ENCODE measurements around the gene RPS6KA4. TPM values are rescaled to one million over a fixed set of nuclear protein-coding genes. Genes with fewer than 3 reads are reported as not detected.
A peak's percentile ranks its signal among the peaks of the same experiment; 100 is the strongest.
"Not testable (repeated sequence)": the region's sequence is repeated elsewhere in the genome, so short reads cannot be mapped to it uniquely, and the experiment has no call there.

The RPS6KA4 gene
- total RNA-seq, 1 donor from 2014 or later, result 33.0 TPM

DNA sequence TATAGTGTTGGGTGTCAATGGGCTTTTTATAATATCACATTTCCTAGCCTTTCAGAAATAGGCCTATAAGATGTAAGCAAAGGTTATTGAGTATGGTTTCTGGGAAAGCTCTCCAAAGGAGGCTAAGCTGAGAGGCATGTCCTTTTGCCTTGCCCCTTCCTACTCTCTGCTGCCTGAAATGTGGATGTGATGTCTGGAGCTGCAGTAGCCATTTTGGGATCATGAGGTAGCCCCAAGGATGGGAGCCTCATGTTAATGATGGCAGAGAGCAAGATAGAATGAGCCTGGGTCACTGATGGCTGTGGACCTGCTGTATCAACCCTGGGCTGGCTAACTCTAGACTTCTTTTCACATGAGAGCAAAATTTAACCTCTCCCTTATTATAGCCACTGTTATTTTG lies 29.0 kb downstream of the RPS6KA4 start:
- no peak for DNase-seq (ENCODE audit: low spot score)

DNA sequence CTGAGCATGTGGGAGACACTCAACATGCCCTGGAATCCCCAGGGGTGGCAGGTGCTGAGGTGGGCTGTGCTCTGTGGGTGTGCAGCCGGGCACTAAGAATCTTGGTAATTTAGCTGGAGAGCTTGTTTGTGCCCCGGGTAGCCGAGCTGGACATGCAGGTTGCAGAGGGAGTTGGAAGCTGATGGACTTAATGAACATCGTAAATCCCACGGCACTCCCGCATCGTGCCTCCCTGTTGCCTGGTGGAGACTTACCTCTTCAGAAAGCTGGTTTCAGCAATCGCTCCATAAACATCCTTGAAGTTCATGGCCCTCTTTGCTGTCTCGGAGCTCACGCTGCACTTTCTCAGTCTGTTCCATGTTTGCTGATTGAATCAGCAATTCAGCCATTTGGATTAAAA lies 29.9 kb downstream of the RPS6KA4 start:
- no peak for DNase-seq (ENCODE audit: low spot score)

DNA sequence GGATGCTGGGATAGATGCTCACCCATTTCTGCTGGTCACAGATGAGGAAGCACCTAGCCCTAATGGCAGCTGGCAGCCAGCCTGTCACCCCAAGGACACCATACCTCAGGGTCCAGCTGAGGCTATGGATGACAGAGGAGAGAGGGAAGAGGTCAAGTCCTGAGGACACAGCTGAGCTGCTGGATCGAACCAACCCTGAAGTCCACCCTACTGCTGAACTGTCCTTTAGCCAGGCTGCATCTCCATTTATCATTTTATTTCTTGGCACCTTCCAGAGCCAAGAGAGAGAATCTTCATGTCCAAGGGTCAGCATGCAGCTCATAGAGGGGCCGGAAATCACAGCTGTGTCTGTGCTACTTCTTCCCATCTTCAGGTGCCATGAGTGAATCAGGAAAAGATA lies 30.9 kb downstream of the RPS6KA4 start:
- DNase-seq (ENCODE audit: low spot score), result no peak

DNA sequence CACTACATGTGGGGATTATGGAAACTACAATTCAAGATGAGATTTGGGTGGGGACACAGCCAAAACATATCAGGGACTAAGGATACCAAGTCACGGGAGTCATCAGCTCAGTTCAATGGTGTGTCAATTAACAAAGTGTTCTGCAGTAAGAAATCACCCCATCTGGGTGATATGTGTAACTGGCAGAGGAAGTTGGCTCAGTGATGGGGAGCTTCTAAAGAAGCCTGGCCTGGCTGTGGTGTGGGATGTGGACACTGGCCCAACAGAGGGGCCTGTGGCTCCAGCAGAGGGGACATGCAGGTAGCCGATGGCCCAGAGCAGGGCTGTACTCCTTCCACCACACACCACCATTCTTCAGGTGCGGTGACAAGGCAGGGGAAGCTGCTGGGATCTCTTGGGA lies 31.6 kb downstream of the RPS6KA4 start:
- no peak for DNase-seq (ENCODE audit: low spot score)

DNA sequence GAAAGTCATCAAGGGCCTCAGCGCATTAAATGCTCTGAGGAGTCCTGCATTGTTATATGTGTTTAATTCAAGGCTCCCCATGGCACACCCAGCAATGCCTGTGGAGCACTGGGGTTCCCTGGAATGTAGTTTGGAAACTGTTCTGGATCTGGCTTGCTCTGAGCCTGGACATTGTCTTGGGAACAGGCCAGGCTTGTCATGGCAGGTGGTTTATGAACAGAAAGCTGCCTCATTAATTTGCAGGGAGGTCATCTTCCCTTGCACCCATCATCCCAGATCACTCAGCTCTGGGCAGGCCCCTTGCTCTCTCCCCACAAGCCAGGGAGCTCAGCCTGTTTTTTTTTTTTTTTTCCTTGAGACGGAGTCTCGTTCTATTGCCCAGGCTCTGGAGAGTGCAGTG lies 32.9 kb downstream of the RPS6KA4 start:
- no peak for DNase-seq (ENCODE audit: low spot score)

DNA sequence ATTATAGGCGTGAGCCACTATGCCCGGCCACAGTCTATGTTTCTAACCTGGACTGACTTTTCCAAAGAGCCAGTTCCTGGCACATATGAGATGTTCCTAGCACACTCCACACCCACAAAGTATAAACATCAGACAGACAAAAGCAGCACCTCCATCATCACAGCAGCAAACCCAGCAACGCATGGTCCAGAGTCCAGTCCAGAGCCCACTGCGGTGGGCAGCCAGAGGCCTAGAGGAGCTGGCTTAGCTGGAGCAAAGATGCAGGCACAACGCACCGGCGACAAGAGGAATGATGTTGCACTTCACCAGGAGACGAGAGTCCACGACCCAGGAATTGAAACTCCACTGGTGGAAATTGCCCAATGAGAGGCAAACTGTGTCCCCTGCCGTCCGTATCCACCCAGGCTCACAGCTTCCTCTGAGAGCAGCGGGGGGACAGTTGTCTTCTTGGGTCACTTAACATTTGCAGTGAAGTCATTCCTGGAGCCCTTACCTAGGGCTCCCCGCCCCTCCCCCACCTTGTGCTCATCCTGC lies 36.6 kb downstream of the RPS6KA4 start:
- no peak for DNase-seq (ENCODE audit: low spot score)

DNA sequence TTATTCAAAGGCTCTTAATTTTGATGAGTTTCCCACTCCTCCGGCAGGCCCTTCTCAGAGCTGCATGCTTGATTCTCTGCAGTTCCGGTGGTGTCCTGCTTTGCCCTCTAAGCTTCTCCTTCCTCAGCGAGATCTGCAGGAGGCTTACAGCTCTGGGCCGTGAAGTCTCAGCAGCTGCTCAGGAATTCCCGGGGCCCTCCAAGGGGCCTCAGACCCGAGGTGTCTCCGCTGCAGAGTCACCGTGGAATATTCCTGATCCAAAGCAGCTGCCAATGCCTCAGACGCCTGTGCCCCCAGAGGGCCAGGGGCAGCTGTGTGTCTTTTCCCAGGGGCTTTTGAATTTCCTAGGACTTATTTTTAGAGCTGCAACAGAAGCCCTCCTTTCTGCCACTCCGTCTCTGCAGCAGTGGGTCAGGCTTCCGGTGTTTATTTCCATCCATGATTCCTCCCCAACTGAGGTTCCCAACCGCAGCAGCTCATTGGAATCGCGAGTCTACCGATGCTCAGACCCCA lies 37.2 kb downstream of the RPS6KA4 start:
- DNase-seq (ENCODE audit: low spot score), result no peak

DNA sequence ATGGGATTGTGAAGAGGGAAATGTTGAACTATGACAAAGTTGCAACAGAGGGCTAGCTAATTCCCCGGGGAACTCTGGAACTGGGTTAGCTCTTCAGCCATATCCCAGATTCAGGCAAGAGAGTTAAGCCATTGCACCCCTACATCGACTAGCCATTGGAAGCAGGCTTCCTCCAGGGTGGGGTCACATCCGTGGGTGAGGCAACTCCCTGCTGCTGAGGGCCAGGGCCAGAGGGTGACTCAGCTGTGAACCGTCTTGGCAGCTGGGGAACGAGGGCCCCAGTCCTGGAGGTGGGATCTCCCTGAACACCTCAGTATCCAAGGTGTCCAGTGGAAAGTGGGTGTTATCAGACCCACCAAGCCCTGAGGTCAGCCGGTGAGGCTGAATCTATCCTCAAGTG lies 41.1 kb downstream of the RPS6KA4 start:
- DNase-seq (ENCODE audit: low spot score), result no peak

DNA sequence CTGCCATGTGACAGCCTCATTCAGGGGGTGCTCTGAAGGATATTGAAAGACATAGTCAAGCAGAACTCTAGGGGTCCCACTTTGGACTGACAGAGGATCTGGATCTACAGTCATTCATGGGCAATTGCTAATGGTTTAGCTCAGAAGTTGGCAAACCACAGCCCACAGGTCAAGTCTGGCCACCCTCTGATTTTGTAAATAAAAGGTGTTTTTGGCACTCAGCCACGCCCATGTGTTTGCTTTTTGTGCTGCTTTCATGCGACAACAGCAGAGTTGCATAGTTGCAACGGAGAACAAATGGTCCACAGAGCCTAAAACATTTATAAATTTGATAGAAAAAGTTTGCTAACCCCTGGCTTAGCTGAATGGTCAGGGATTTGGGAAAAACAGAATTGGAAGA lies 41.7 kb downstream of the RPS6KA4 start:
- DNase-seq (ENCODE audit: low spot score), result no peak

DNA sequence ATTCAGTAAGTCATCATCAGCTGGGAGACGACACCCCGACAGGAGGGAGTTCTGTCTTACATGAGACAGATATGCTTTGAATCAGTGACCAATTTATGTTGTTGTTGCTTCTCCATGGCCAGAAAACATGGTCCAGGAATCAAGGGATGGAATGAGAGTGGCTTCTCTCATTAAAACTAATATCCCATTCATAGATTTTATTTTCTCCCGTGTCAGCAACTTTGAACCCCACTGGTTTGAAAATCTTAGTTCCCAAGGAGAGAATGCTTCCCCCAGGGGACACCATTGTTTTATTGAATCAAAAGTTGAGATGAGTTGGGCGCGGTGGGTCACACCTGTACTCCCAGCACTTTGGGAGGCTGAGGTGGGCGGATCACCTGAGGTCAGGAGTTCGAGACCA lies 42.8 kb downstream of the RPS6KA4 start:
- no peak for DNase-seq (ENCODE audit: low spot score)

DNA sequence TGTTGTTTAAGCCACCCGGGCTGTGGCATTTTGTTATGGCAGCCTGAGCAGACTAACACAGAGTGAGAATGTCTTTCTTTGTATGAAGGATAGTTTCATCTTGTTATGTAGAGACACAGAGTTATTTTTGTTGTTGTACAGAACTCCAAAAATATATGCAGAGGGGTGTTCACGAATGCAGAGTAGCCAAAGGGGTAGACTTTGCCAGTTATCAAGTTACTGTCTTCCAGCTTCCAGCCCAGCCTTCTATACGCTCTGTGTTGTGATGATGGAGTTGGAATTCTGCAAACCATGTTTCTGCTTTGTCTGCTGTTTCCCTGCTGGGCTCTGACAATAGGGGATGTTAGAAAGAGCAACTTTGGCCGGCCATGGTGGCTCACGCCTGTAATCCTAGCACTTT lies 44.1 kb downstream of the RPS6KA4 start:
- no peak for DNase-seq (ENCODE audit: low spot score)

DNA sequence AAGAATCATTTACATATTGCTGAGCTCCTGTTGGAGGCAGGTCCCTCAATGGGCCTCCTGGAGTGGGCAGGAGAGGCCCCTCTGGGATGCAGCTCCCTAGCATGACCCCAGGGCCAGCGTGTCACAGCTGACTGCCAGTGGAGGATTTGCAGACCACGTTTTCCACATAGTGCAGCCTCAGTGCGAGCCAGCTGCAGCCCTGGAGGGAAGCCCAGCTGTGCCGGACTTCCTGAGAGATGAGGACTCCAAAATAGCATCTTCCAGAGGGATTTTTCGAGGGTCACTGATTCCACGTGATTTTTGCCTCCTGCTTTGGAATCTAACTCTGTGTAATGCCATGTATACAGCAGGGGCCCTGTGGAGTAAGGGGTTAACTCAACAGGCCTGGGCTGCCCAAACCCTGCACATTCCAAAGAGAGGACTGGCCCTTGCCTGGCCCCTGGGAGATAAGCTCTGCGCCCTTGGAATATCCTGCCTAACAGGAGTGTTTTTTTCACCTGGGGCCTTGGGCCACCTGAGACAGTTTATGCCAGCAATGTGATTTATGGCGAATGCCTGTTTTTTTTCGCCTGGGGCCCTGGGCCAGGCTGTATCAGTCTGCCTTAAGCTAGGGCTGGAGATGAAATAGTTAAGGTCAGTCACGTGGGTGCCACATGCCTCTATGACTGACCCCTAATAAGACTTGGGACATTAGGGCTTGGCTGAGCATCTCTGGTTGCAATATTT lies 47.4 kb downstream of the RPS6KA4 start:
- DNase-seq (ENCODE audit: low spot score), result peak; percentile 60

DNA sequence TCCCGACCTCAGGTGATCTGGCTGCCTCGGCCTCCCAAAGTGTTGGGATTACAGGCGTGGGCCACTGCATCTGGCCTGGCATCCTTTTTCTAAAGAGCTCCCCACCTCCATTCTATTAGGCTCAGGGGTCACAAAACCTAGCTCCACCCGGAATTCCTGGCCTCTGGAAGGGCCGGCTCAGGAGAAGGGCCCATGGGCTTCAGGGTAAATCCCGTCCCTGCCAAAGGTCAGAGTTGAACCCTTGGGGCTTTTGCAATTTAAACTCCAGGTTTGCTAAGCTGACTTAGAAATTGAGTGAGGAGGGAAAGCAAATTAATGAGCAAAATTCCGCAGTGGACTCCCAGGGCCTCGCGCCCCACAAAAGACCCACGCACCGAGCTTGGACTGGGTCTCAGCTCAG lies 48.3 kb downstream of the RPS6KA4 start:
- DNase-seq (ENCODE audit: low spot score), result no peak

DNA sequence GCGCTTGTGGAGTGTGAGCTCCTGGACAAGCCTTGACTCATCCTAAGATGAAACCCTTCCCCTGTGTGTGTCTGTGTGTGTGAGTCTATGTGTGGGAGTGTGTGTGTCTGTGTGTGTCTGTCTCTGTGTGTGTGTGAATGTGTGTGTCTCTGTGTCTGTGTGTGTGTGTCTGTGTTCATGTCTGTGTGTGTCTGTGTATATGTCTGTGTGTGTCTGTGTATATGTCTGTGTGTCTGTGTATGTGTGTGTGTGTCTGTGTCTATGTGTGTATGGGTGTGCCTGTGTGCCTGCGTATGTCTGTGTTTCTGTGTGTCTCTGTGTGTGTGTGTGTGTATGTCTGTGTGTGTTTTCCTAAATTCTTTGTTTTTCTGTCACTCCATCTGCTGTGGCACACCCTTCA lies 48.7 kb downstream of the RPS6KA4 start:
- DNase-seq (ENCODE audit: low spot score), result no peak

DNA sequence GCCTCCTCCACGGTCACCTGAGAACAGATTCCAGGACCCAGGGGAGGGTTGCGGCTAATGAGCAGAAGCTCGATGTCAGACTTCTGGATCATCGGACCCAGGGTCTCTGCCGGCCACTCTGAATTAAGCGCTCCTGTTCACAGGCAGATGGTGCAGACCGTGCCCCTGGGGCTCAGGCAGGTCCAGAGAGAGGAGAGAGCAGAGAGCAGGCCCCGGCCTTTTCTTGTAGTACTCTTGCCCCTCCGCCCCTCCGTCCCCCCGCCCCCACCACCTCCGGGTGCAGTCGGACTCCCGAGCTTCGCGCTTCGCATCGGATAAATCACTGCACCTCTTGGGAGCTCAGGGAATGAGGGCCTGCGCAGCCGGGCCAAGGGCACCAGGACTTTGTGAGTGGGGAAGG lies 50.3 kb downstream of the RPS6KA4 start:
- no peak for DNase-seq (ENCODE audit: low spot score)

DNA sequence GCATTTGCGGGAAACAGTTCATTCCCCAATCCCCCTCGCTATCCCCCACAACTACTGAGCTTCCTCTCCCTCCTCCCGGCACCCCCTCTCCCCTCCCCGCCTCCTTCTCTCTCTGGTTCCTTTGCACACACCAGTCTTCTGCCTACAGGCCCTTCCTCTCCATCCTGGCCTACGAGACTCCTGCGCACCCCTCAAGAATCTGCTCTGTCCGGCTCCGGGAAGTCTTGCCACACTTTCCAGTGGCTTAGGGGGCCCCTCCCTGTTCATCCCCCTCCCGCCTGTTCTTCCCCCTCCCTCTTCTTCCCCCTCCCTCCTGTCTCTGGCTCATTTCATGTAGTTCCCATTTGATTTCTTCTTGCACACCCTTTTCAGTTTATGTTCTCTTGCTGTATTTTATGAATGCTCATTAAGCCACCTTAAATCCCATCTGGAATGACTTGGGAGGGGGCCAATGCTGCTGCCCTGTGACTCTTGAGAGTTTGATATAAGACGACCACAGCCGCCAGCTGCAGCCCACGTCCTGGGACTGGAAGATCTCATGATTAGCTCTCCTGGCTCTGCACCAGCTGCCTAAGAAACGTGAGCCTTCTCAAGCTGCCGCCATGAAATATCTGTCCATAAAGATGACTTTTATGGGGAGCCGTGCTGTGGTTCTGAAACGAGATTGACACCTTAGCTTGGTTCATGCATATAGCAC lies 50.9 kb downstream of the RPS6KA4 start:
- DNase-seq (ENCODE audit: low spot score), result peak; percentile 13

DNA sequence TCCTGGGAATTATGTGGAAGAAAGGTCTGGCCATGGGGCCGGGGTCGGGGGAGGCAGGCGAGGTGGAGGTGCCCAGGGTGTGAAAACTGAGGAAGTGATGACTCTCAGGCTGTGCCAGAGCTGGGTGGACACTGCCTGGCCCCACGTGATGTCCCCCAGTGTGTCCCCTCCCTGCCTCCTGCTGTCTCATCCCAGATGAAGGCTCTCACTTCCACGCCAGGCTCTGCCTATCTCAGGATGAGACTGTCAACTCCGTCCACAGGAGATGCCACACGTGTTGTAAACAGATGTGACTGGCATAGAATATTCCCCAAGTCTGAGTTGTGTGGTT lies 51.4 kb downstream of the RPS6KA4 start:
- DNase-seq (ENCODE audit: low spot score), result no peak

DNA sequence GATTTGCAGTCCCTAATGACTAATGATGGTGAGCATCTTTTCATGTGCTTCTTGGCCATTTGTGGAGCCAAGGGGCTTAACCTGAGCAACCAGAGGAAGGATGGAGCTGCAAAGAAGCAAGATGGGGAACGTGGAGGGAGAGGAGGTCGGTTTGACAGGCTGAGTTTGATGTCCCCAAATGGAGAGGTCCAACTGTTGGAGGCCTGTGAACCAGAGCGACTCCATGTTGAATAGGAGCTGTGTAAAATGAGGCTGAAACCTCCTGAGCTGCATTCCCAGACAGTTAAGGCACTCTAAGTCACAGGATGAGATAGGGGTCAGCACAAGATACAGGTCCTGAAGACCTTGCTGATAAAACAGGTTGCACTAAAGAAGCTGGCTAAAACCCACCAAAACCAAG lies 54.5 kb downstream of the RPS6KA4 start:
- no peak for DNase-seq (ENCODE audit: low spot score)

DNA sequence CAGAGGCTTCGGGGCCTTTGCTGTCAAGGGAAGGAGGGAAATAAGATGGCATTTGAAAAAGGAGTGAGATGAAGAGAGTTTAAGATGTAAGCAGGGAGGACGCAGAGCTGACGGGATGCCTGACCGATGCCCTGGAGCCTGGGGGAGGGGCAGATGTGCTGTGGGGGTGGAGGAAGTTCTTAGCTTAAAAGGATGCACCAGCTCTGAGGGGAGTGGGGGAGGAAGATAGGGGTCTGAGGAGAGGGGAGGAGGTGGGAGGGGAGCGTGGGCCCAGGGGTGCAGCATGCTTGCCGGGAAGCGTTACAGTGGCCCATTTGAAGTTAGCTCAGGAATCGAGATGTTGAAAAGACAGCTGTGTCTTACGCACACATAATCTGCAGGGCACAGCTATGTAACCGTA lies 56.3 kb downstream of the RPS6KA4 start:
- DNase-seq (ENCODE audit: low spot score), result no peak

DNA sequence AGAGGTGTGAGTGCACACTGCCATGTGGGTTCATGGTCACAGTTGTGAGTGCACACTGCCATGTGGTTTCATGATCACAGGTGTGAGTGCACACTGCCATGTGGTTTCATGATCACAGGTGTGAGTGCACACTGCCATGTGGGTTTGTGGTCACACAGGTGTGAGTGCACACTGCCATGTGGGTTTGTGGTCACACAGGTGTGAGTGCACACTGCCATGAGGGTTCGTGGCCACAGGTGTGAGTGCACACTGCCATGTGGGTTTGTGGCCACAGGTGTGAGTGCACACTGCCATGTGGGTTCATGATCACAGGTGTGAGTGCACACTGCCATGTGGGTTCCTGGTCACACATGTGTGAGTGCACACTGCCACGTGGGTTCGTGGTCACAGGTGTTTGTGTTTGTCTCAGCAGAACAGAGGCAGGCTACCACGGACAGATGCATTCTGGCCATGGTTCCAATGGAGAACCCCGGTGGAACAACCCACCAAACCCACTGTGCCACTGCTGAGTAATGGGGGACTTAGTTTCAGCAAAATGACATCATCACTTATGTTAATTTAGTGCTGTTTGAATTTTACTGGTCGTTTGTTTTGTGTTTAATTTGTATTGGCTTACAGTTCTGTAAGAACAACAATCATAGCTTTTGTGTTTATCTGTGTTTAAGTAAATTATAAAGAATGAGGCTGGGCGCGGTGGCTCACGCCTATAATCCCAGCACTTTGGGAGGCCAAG lies 57.2 kb downstream of the RPS6KA4 start:
- no peak for DNase-seq (ENCODE audit: low spot score)

DNA sequence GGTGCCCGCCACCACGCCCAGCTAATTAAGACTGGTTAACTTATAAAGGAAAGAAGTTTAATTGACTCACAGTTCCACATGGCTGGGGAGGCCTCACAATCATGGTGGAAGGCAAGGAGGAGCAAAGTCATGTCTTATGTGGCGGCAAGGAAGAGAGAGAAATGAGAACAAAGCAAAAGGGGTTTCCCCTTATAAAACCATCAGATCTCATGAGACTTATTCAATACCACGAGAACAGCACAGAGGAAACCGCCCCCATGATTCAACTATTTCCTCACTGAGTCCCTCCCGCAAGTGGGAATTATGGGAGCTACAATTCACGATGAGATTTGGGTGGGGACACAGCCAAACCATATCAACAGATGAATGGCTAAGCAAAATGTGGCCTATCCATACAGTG lies 59.3 kb downstream of the RPS6KA4 start:
- not testable (repeated sequence) for DNase-seq (ENCODE audit: low spot score)

DNA sequence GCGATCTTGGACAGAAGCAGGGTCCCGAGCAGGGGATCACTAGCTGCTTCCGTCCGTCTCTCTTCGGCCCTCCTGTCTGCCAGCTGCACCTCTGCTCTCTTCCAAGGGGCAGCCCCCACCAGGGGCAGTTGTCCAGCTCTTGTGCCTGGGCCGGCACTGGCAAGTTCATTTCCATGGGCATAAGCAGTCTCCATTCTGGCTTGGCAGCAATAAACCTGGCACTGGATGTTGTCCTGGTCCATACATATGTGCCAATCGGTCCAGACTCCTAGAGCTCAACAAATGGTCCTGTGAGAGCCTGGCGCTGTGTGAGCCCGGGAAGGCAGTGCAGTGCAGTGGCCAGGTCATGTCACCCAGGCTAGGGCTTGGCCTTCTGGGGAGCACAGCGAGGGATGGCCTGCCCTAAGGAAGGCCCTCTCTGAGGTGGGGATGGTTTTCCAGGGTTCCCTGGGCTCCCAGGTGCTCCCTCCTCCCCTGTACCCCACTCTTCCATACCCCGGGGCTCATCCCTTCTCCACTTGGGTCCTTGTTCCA lies 60.4 kb downstream of the RPS6KA4 start:
- DNase-seq (ENCODE audit: low spot score), result no peak

All from mucosa of gallbladder (tissue), 1 donor.